HCT116 (cell line): ENCODE results near the gene RAPGEF2. TPM values are rescaled to one million over a fixed set of nuclear protein-coding genes. Genes with fewer than 3 reads are reported as not detected.

Experiments used
- ATAC-seq: fragments of 200-7000 bp; cut with Tn5 transposase; 2 replicates; pipeline ENCODE4 v1.9.1; 2020; ENCODE audit warnings: mild to moderate bottlenecking, moderate library complexity
- BruUV-seq: library from RNA; stranded (reverse); fragments of 400-500 nt; replicated peaks from 2 replicates; lab custom pipeline; 2021; lab: Mats Ljungman, UMichigan
- CTCF ChIA-PET: fragments of 300-600 bp; sonication (Branson Sonifier 250); formaldehyde crosslinking; loops from one replicate; lab custom pipeline; 2021; ENCODE audit warnings: antibody characterized with exemption; lab: Charles Lee
- POLR2A ChIA-PET: fragments of 300-600, 350-600 bp; sonication (Branson Sonifier 250); formaldehyde crosslinking; loops from one replicate; lab custom pipeline; 2021; ENCODE audit warnings: antibody characterized with exemption; lab: Charles Lee
- RAD21 ChIA-PET, 2 experiments: fragments of 300-600 bp; sonication (Branson Sonifier 250); formaldehyde crosslinking; loops; one replicate each; lab custom pipeline; 2023; ENCODE audit warnings: low total read pairs in 2 of 2; ENCODE audit not compliant: uncharacterized antibody in 2 of 2, unreplicated experiment in 2 of 2, low non-redundant PET in 1 of 2; lab: Charles Lee
- DNase-seq: peaks from one replicate; pipeline ENCODE4 v3.0.0-alpha.2; 2010; ENCODE audit warnings: low read depth, low spot score
- H2AFZ ChIP-seq: fragments of 200-600 bp; shearing (Covaris generic), sonication (generic); 2 replicates; pipeline ENCODE4 v1.6.1; 2017; ENCODE audit warnings: low read depth, mixed run types, mixed read lengths, antibody characterized with exemption, low read length; ENCODE audit not compliant: poor library complexity, severe bottlenecking
- H3K27ac ChIP-seq: 2 replicates; pipeline ENCODE4 v1.5.1; 2012; ENCODE audit warnings: low read depth, low read length
- H3K27me3 ChIP-seq: fragments of 200-600 bp; sonication (generic); 2 replicates; pipeline ENCODE4 v1.6.1; 2016; ENCODE audit warnings: mixed run types, low read length, mixed read lengths; ENCODE audit not compliant: insufficient read depth
- H3K36me3 ChIP-seq, 2 experiments: fragments of 200-500 bp in 1 of 2; fragments of 200-600 bp in 1 of 2; sonication (Bioruptor generic) in 1 of 2; sonication (generic) in 1 of 2; 2 replicates each; pipeline versions ENCODE4 v1.5.1 to v1.6.1; 2014 to 2016; ENCODE audit warnings: low read length in 2 of 2, inconsistent platforms in 1 of 2, mixed read lengths in 1 of 2, mixed run types in 1 of 2; ENCODE audit not compliant: insufficient read depth in 2 of 2, control insufficient read depth in 1 of 2
- H3K4me1 ChIP-seq, 2 experiments: fragments of 200-600 bp in 1 of 2; sonication (generic) in 1 of 2; 2 replicates each; pipeline versions ENCODE4 v1.5.1 to v1.6.1; 2012 to 2017; ENCODE audit warnings: low read length in 2 of 2, inconsistent platforms in 1 of 2, mild to moderate bottlenecking in 1 of 2, mixed read lengths in 1 of 2, mixed run types in 1 of 2, moderate library complexity in 1 of 2; ENCODE audit not compliant: insufficient read depth in 2 of 2, control insufficient read depth in 1 of 2
- H3K4me2 ChIP-seq: fragments of 200-600 bp; sonication (generic); 2 replicates; pipeline ENCODE4 v1.6.1; 2017; ENCODE audit warnings: mixed run types, low read length, mixed read lengths
- H3K4me3 ChIP-seq, 2 experiments: fragments of 200-600 bp in 1 of 2; sonication (generic) in 1 of 2; replicated peaks in 1 of 2; 2 replicates each; pipeline ENCODE4 v1.5.1; 2011 to 2016; ENCODE audit warnings: low read length in 2 of 2, control low read depth in 1 of 2, low read depth in 1 of 2, mild to moderate bottlenecking in 1 of 2, mixed read lengths in 1 of 2, mixed run types in 1 of 2
- H3K79me2 ChIP-seq: fragments of 200-600 bp; sonication (generic); 2 replicates; pipeline ENCODE4 v1.6.1; 2017; ENCODE audit warnings: mild to moderate bottlenecking, mixed run types, low read length, moderate library complexity, mixed read lengths; ENCODE audit not compliant: insufficient read depth
- H3K9ac ChIP-seq: fragments of 200-600 bp; sonication (generic); 2 replicates; pipeline ENCODE4 v1.6.1; 2016; ENCODE audit warnings: low read length, mixed read lengths
- H3K9me2 ChIP-seq: fragments of 200-600 bp; sonication (generic), shearing (Covaris generic); 2 replicates; pipeline ENCODE4 v1.6.1; 2017; ENCODE audit warnings: mixed run types, mild to moderate bottlenecking, moderate library complexity; ENCODE audit not compliant: insufficient read depth
- H3K9me3 ChIP-seq, 2 experiments: fragments of 200-500 bp in 1 of 2; fragments of 200-600 bp in 1 of 2; sonication (Bioruptor generic) in 1 of 2; sonication (generic) in 1 of 2; 2 replicates each; pipeline ENCODE4 v1.6.1; 2014 to 2017; ENCODE audit warnings: low read length in 2 of 2, mixed read lengths in 2 of 2, inconsistent platforms in 1 of 2, low read depth in 1 of 2, mild to moderate bottlenecking in 1 of 2, mixed run types in 1 of 2, moderate library complexity in 1 of 2; ENCODE audit not compliant: control insufficient read depth in 1 of 2, insufficient read depth in 1 of 2
- H4K20me1 ChIP-seq: fragments of 200-600 bp; sonication (generic), shearing (Covaris generic); 2 replicates; pipeline ENCODE4 v1.6.1; 2017; ENCODE audit warnings: mixed run types, mild to moderate bottlenecking, moderate library complexity; ENCODE audit not compliant: insufficient read depth
- CBX3 ChIP-seq: IDR thresholded peaks from 2 replicates; pipeline ENCODE4 v1.6.1; 2012; ENCODE audit warnings: low read depth
- CEBPB ChIP-seq: IDR thresholded peaks from 2 replicates; pipeline ENCODE4 v1.6.1; 2012; ENCODE audit warnings: low read depth
- ELF1 ChIP-seq: IDR thresholded peaks from 2 replicates; pipeline ENCODE4 v1.6.1; 2012; ENCODE audit warnings: low read depth, borderline replicate concordance
- EZH2 ChIP-seq: fragments of 200-600 bp; sonication (generic); IDR thresholded peaks from 2 replicates; pipeline ENCODE4 v1.6.1; 2017; ENCODE audit warnings: antibody characterized with exemption, mixed run types
- EZH2phosphoT487 ChIP-seq: fragments of 200-600 bp; IDR thresholded peaks from 2 replicates; pipeline ENCODE4 v1.6.1; 2018; ENCODE audit warnings: antibody characterized with exemption, borderline replicate concordance
- FOSL1 ChIP-seq: IDR thresholded peaks from 2 replicates; pipeline ENCODE4 v1.6.1; 2012; ENCODE audit warnings: low read depth
- JUND ChIP-seq: IDR thresholded peaks from 2 replicates; pipeline ENCODE4 v1.6.1; 2012
- POLR2A ChIP-seq: IDR thresholded peaks from 2 replicates; pipeline ENCODE4 v1.7.0; 2011; ENCODE audit warnings: borderline replicate concordance; ENCODE audit not compliant: insufficient read depth, insufficient read length; ENCODE audit errors: extremely low read depth
- POLR2AphosphoS5 ChIP-seq: IDR thresholded peaks from 2 replicates; pipeline ENCODE4 v1.6.1; 2011; ENCODE audit warnings: mild to moderate bottlenecking, low read depth, low read length, moderate library complexity
- SIN3A ChIP-seq: IDR thresholded peaks from 2 replicates; pipeline ENCODE4 v1.6.1; 2012; ENCODE audit warnings: low read depth
- SP1 ChIP-seq: IDR thresholded peaks from 2 replicates; pipeline ENCODE4 v1.6.1; 2012; ENCODE audit warnings: low read depth
- SRF ChIP-seq: IDR thresholded peaks from 2 replicates; pipeline ENCODE4 v1.6.1; 2012; ENCODE audit warnings: low read depth
- TCF7L2 ChIP-seq: IDR thresholded peaks from 2 replicates; pipeline ENCODE4 v1.7.0; 2011; ENCODE audit warnings: borderline replicate concordance, inconsistent platforms; ENCODE audit not compliant: insufficient read depth, insufficient read length; ENCODE audit errors: extremely low read depth
- ZFX ChIP-seq: fragments of 450-650 bp; IDR thresholded peaks from 2 replicates; pipeline ENCODE4 v1.6.1; 2017
- ZNF274 ChIP-seq: fragments of 200-500 bp; sonication (Bioruptor generic); IDR thresholded peaks from 2 replicates; pipeline ENCODE4 v1.6.1; 2014; ENCODE audit warnings: mild to moderate bottlenecking, low read depth, low read length, inconsistent platforms
- intact Hi-C: fragments of 100-400 bp; cut with micrococcal nuclease; formaldehyde crosslinking; loops from 2 replicates; pipeline ENCODE4 v1.10.0; 2022
- total RNA-seq: library from RNA; stranded (reverse); gene quantifications from one replicate; pipeline ENCODE4 v1.2.1, GENCODE V29; 2021; ENCODE audit not compliant: unreplicated experiment
- TF ChIP-seq, protein P1 (sequence below): IDR thresholded peaks from 2 replicates; pipeline ENCODE4 v1.6.1; 2012
- TF ChIP-seq, protein P2 (sequence below): IDR thresholded peaks from 2 replicates; pipeline ENCODE4 v1.6.1; 2012
- TF ChIP-seq, protein P3 (sequence below): IDR thresholded peaks from 2 replicates; pipeline ENCODE4 v1.6.1; 2011; ENCODE audit warnings: mild to moderate bottlenecking, low read length, moderate library complexity; ENCODE audit not compliant: insufficient replicate concordance; ENCODE audit errors: extremely low read depth
- TF ChIP-seq, protein P4 (sequence below), 3 experiments: fragments of 200-600 bp in 1 of 3; sonication (generic) in 1 of 3; IDR thresholded peaks in 2 of 3; conservative IDR thresholded peaks in 1 of 3; 2 replicates each; pipeline ENCODE4 v1.5.1; 2012 to 2017; ENCODE audit warnings: low read depth in 2 of 3, low read length in 2 of 3, antibody characterized with exemption in 1 of 3, borderline replicate concordance in 1 of 3, control low read depth in 1 of 3, mild to moderate bottlenecking in 1 of 3, mixed read lengths in 1 of 3, mixed run types in 1 of 3, moderate library complexity in 1 of 3; ENCODE audit not compliant: insufficient read depth in 1 of 3

The RAPGEF2 gene
- total RNA-seq, 1 experiment from 2014 or later = 21.2 TPM

DNA sequence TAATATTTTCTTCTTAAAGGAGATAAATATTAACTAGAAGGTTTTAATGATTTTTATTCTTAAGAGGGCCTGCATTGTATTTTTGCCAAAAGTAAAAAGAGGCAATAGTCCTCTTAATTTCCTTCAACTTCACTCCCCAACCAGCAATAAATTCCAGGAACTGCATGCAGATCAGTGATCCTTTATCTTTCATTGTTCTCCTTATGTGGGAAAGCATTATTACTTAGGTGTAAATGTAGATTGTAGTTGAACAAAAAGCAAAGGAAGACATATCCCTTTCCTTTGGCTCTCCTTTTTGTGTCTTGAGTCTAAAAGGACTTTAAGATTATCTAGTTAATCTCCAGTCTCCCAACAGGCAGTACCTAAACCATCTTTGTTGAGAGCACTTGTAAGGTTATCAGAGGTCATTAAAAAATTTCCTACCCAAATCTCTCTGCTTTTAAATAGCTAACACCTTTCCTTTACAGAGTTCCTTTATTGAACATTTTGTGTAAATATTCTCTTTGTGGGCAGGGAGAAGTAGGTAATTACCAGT, 55.3 kb downstream of the RAPGEF2 start:
- no peaks in the 10 kb centered on the region for H3K27me3 ChIP-seq
- no peak for DNase-seq
- no peaks in the 10 kb centered on the region for H3K79me2 ChIP-seq
- no peaks in the 10 kb centered on the region for H3K9me3 ChIP-seq
- ChIA-PET CTCF (no interaction called here), POLR2A (no interaction called here), RAD21 (no interaction called here)
- H2AFZ ChIP-seq = no peak overlapping the region
- no peak overlapping the region for H3K4me3 ChIP-seq
- no peaks in the 10 kb centered on the region for H3K4me1 ChIP-seq
- H3K27ac ChIP-seq = no peak overlapping the region
- intact Hi-C loops = no loop called here
- H3K36me3 ChIP-seq = no peaks in the 10 kb centered on the region
- H3K4me2 ChIP-seq = no peak overlapping the region
- H3K9me2 ChIP-seq = no peaks in the 10 kb centered on the region
- no peaks in the 10 kb centered on the region for H4K20me1 ChIP-seq
- H3K9ac ChIP-seq = no peak overlapping the region
- no TSS peak for BruUV-seq
- no peak for ATAC-seq
- no peak for TF ChIP-seq FOSL1
- TF ChIP-seq, protein P1, sequence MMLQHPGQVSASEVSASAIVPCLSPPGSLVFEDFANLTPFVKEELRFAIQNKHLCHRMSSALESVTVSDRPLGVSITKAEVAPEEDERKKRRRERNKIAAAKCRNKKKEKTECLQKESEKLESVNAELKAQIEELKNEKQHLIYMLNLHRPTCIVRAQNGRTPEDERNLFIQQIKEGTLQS = no peak
- TF ChIP-seq CEBPB = no peak
- TF ChIP-seq POLR2A = no peak
- TF ChIP-seq JUND = no peak
- TF ChIP-seq, protein P2, sequence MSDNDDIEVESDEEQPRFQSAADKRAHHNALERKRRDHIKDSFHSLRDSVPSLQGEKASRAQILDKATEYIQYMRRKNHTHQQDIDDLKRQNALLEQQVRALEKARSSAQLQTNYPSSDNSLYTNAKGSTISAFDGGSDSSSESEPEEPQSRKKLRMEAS = no peak
- TF ChIP-seq POLR2AphosphoS5 = no peak
- TF ChIP-seq ZFX = no peak
- no peak for TF ChIP-seq SIN3A
- TF ChIP-seq CBX3 = no peak
- TF ChIP-seq EZH2phosphoT487 = no peak
- TF ChIP-seq SRF = no peak
- no peak for TF ChIP-seq EZH2
- no peak for TF ChIP-seq ELF1
- TF ChIP-seq, protein P3, sequence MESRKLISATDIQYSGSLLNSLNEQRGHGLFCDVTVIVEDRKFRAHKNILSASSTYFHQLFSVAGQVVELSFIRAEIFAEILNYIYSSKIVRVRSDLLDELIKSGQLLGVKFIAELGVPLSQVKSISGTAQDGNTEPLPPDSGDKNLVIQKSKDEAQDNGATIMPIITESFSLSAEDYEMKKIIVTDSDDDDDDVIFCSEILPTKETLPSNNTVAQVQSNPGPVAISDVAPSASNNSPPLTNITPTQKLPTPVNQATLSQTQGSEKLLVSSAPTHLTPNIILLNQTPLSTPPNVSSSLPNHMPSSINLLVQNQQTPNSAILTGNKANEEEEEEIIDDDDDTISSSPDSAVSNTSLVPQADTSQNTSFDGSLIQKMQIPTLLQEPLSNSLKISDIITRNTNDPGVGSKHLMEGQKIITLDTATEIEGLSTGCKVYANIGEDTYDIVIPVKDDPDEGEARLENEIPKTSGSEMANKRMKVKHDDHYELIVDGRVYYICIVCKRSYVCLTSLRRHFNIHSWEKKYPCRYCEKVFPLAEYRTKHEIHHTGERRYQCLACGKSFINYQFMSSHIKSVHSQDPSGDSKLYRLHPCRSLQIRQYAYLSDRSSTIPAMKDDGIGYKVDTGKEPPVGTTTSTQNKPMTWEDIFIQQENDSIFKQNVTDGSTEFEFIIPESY = no peak
- no peak for TF ChIP-seq SP1
- TF ChIP-seq TCF7L2 = no peak
- TF ChIP-seq ZNF274 = no peak
- TF ChIP-seq, protein P4, sequence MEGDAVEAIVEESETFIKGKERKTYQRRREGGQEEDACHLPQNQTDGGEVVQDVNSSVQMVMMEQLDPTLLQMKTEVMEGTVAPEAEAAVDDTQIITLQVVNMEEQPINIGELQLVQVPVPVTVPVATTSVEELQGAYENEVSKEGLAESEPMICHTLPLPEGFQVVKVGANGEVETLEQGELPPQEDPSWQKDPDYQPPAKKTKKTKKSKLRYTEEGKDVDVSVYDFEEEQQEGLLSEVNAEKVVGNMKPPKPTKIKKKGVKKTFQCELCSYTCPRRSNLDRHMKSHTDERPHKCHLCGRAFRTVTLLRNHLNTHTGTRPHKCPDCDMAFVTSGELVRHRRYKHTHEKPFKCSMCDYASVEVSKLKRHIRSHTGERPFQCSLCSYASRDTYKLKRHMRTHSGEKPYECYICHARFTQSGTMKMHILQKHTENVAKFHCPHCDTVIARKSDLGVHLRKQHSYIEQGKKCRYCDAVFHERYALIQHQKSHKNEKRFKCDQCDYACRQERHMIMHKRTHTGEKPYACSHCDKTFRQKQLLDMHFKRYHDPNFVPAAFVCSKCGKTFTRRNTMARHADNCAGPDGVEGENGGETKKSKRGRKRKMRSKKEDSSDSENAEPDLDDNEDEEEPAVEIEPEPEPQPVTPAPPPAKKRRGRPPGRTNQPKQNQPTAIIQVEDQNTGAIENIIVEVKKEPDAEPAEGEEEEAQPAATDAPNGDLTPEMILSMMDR (IDR thresholded peaks at IDR 0.05 in 2 of 3, conservative IDR thresholded peaks at IDR 0.05 in 1 of 3; ENCODE audit: borderline replicate concordance in 1 of 3, insufficient read depth in 1 of 3, low read depth in 2 of 3, low read length in 2 of 3) = no peak
- TF ChIP-seq, all 23 proteins: peak for 0
